DMS79 (cell line): Measurements from ENCODE around the gene SUN2.

Source experiments
- DNase-seq: peaks from one replicate; lab custom pipeline; 2025; lab: John Stamatoyannopoulos, UW

SUN2 gene

GRCh38 chr22:38716271-38716670, 39.5 kb downstream of the SUN2 start:
- DNase-seq = no peak

- no peak for DNase-seq
Observed at GRCh38 chr22:38715852-38716251, 39.9 kb downstream of the SUN2 start.

- DNase-seq = peak; percentile 42
Observed at GRCh38 chr22:38715176-38715764, 40.5 kb downstream of the SUN2 start.

- no peak for DNase-seq
Observed at GRCh38 chr22:38713921-38714320, 41.9 kb downstream of the SUN2 start.

GRCh38 chr22:38712486-38713207, 43.2 kb downstream of the SUN2 start:
- no peak for DNase-seq

- no peak for DNase-seq
Observed at GRCh38 chr22:38710866-38711265, 44.9 kb downstream of the SUN2 start.

GRCh38 chr22:38710351-38710750, 45.4 kb downstream of the SUN2 start:
- no peak for DNase-seq

- DNase-seq = no peak
Observed at GRCh38 chr22:38709306-38709705, 46.5 kb downstream of the SUN2 start.

GRCh38 chr22:38707984-38708383, 47.8 kb downstream of the SUN2 start:
- DNase-seq = no peak

GRCh38 chr22:38707346-38707745, 48.5 kb downstream of the SUN2 start:
- no peak for DNase-seq

- DNase-seq = no peak
Observed at GRCh38 chr22:38706901-38707195, 49.0 kb downstream of the SUN2 start.

GRCh38 chr22:38706101-38706900, 49.5 kb downstream of the SUN2 start:
- no peak for DNase-seq

- DNase-seq = peak; percentile 97
Observed at GRCh38 chr22:38705235-38706100, 50.3 kb downstream of the SUN2 start, which contains the start of gene GTPBP1. GTPBP1 (plus strand) TSS chr22:38705944; CDS start chr22:38705956, 12 bp downstream.

- no peak for DNase-seq
Observed at GRCh38 chr22:38704654-38705234, 51.1 kb downstream of the SUN2 start.

GRCh38 chr22:38700789-38701628, 54.8 kb downstream of the SUN2 start, which contains the start of gene JOSD1:
JOSD1 (minus strand) TSS chr22:38700943; CDS start chr22:38699987, 956 bp downstream.
- DNase-seq = peak; percentile 44

GRCh38 chr22:38700270-38700788, 55.5 kb downstream of the SUN2 start:
- DNase-seq = no peak

GRCh38 chr22:38699784-38700183, 56.0 kb downstream of the SUN2 start:
- no peak for DNase-seq

GRCh38 chr22:38699143-38699542, 56.7 kb downstream of the SUN2 start:
- DNase-seq = no peak

- DNase-seq = no peak
Observed at GRCh38 chr22:38698407-38699094, 57.2 kb downstream of the SUN2 start.
